Neural progenitor cell (in vitro differentiated cells): Measurements from ENCODE around the gene C7. TPM values are rescaled to one million over a fixed set of nuclear protein-coding genes. Genes with fewer than 3 reads are reported as not detected.

Source experiments
- DNase-seq: peaks from one replicate; pipeline ENCODE4 v3.0.0-alpha.2; 2016; ENCODE audit warnings: low spot score
- H2AFZ ChIP-seq: fragments of 200-600 bp; sonication (generic); replicated peaks from 2 replicates; pipeline ENCODE4 v1.6.1; 2016; ENCODE audit warnings: antibody characterized with exemption
- H3F3A ChIP-seq: fragments of 200-600 bp; sonication (generic); 2 replicates; pipeline ENCODE4 v1.6.1; 2016; ENCODE audit warnings: antibody characterized with exemption, low read depth
- H3K27ac ChIP-seq: fragments of 200-600 bp; sonication (generic); 2 replicates; pipeline ENCODE4 v1.5.1; 2016; ENCODE audit warnings: mild to moderate bottlenecking
- H3K27me3 ChIP-seq: fragments of 200-600 bp; sonication (generic); 2 replicates; pipeline ENCODE4 v1.6.1; 2016; ENCODE audit warnings: mild to moderate bottlenecking, moderate library complexity
- H3K36me3 ChIP-seq: fragments of 200-600 bp; sonication (generic); 2 replicates; pipeline ENCODE4 v1.5.1; 2016
- H3K4me1 ChIP-seq: fragments of 200-600 bp; sonication (generic); 2 replicates; pipeline ENCODE4 v1.6.1; 2016; ENCODE audit warnings: mixed run types
- H3K4me2 ChIP-seq: fragments of 200-600 bp; sonication (generic); 2 replicates; pipeline ENCODE4 v1.6.1; 2016
- H3K4me3 ChIP-seq: fragments of 200-600 bp; sonication (generic); 2 replicates; pipeline ENCODE4 v1.5.1; 2016
- H3K79me2 ChIP-seq: fragments of 200-600 bp; sonication (generic); 2 replicates; pipeline ENCODE4 v1.6.1; 2016; ENCODE audit warnings: low read depth
- H3K9ac ChIP-seq: fragments of 200-600 bp; sonication (generic); 2 replicates; pipeline ENCODE4 v1.6.1; 2016
- H3K9me3 ChIP-seq: fragments of 200-600 bp; sonication (generic); 2 replicates; pipeline ENCODE4 v1.5.1; 2016; ENCODE audit warnings: low read depth
- H4K20me1 ChIP-seq: fragments of 200-600 bp; sonication (generic); 2 replicates; pipeline ENCODE4 v1.6.1; 2016; ENCODE audit warnings: low read depth
- H3K27ac Mint-ChIP-seq: 3 replicates; pipeline ENCODE4 v1.8.0; 2021; ENCODE audit warnings: mixed read lengths
- H3K27me3 Mint-ChIP-seq: 2 replicates; pipeline ENCODE4 v1.8.0; 2022; ENCODE audit warnings: low read depth, mild to moderate bottlenecking, inconsistent platforms, moderate library complexity, mixed read lengths; ENCODE audit not compliant: insufficient read depth
- H3K36me3 Mint-ChIP-seq: 3 replicates; pipeline ENCODE4 v1.8.0; 2021; ENCODE audit warnings: mixed read lengths
- H3K4me1 Mint-ChIP-seq: 3 replicates; pipeline ENCODE4 v1.8.0; 2021; ENCODE audit warnings: mixed read lengths
- H3K4me3 Mint-ChIP-seq: 3 replicates; pipeline ENCODE4 v1.8.0; 2021; ENCODE audit warnings: mild to moderate bottlenecking, moderate library complexity, mixed read lengths
- H3K9me3 Mint-ChIP-seq: 3 replicates; pipeline ENCODE4 v1.8.0; 2020; ENCODE audit warnings: mixed read lengths
- CTCF ChIP-seq: fragments of 200-600 bp; sonication (generic); IDR thresholded peaks from 2 replicates; pipeline ENCODE4 v1.5.1; 2017; ENCODE audit warnings: antibody characterized with exemption, mild to moderate bottlenecking
- EZH2 ChIP-seq: fragments of 200-600 bp; sonication (generic); IDR thresholded peaks from 2 replicates; pipeline ENCODE4 v1.6.1; 2017; ENCODE audit warnings: antibody characterized with exemption, mild to moderate bottlenecking, moderate library complexity
- EZH2phosphoT487 ChIP-seq: fragments of 200-600 bp; sonication (generic); IDR thresholded peaks from 2 replicates; pipeline ENCODE4 v1.6.1; 2017; ENCODE audit warnings: antibody characterized with exemption
- total RNA-seq: library from RNA; depleted of rRNA; stranded (reverse); fragments of >200 nt; gene quantifications from 2 replicates; pipeline ENCODE4 v1.2.3, GENCODE V29; 2015; ENCODE audit warnings: low replicate concordance

Gene C7
- total RNA-seq, 1 donor from 2014 or later: not detected

- Histone ChIP-seq H3K79me2 (no peaks in the 10 kb centered on the region), H3K27me3 (no peaks in the 10 kb centered on the region), H3F3A (no peaks in the 10 kb centered on the region), H3K4me3 (no peak overlapping the region), H3K27ac (no peak overlapping the region), H3K4me2 (no peak overlapping the region), H3K36me3 (no peaks in the 10 kb centered on the region), H3K9ac (no peak overlapping the region), H4K20me1 (no peaks in the 10 kb centered on the region), H3K9me3 (no peaks in the 10 kb centered on the region), H3K4me1 (no peaks in the 10 kb centered on the region), H2AFZ (peak overlapping the region; percentile 69)
- peaks cover 12% of the 10 kb centered on the region for H3K4me1 Mint-ChIP-seq
- TF ChIP-seq CTCF (no peak), EZH2 (no peak), EZH2phosphoT487 (no peak)
- no peaks in the 10 kb centered on the region for H3K36me3 Mint-ChIP-seq
- peak overlapping the region; percentile 10 for H3K27ac Mint-ChIP-seq
- no peak for DNase-seq
- H3K9me3 Mint-ChIP-seq: no peaks in the 10 kb centered on the region
- no peak overlapping the region for H3K4me3 Mint-ChIP-seq
- peaks cover 5% of the 10 kb centered on the region for H3K27me3 Mint-ChIP-seq
Observed at GRCh38 chr5:40904994-40905306, 4.3 kb upstream of the C7 start.

GRCh38 chr5:40906351-40906751 is 2.9 kb upstream of the C7 start:
- TF ChIP-seq EZH2phosphoT487 (no peak), EZH2 (no peak), CTCF (no peak)
- H3K27me3 Mint-ChIP-seq: peaks cover 5% of the 10 kb centered on the region
- Histone ChIP-seq H3K4me3 (no peak overlapping the region), H3K27ac (no peak overlapping the region), H3K27me3 (no peaks in the 10 kb centered on the region), H3K79me2 (no peaks in the 10 kb centered on the region), H3F3A (no peaks in the 10 kb centered on the region), H3K4me2 (no peak overlapping the region), H3K9ac (no peak overlapping the region), H3K9me3 (no peaks in the 10 kb centered on the region), H3K36me3 (no peaks in the 10 kb centered on the region), H2AFZ (no peak overlapping the region), H4K20me1 (no peaks in the 10 kb centered on the region), H3K4me1 (no peaks in the 10 kb centered on the region)
- H3K4me3 Mint-ChIP-seq: no peak overlapping the region
- H3K36me3 Mint-ChIP-seq: no peaks in the 10 kb centered on the region
- peaks cover 12% of the 10 kb centered on the region for H3K4me1 Mint-ChIP-seq
- H3K27ac Mint-ChIP-seq: no peak overlapping the region
- DNase-seq: no peak
- no peaks in the 10 kb centered on the region for H3K9me3 Mint-ChIP-seq

GRCh38 chr5:40909723-40910122 is 426 bp downstream of the C7 start:
- no peak overlapping the region for H3K27ac Mint-ChIP-seq

More at GRCh38 chr5:40909723-40910122, 426 bp downstream of the C7 start:
- Histone ChIP-seq H4K20me1 (no peaks in the 10 kb centered on the region), H3K9ac (no peak overlapping the region), H3K36me3 (no peaks in the 10 kb centered on the region), H3K9me3 (no peaks in the 10 kb centered on the region), H3K4me1 (no peaks in the 10 kb centered on the region), H3K4me3 (no peak overlapping the region), H3K27ac (no peak overlapping the region), H2AFZ (no peak overlapping the region), H3K4me2 (no peak overlapping the region), H3F3A (no peaks in the 10 kb centered on the region), H3K27me3 (no peaks in the 10 kb centered on the region), H3K79me2 (no peaks in the 10 kb centered on the region)
- H3K4me3 Mint-ChIP-seq: no peak overlapping the region
- TF ChIP-seq EZH2phosphoT487: no peak
- no peak for TF ChIP-seq CTCF
- no peak for TF ChIP-seq EZH2
- H3K27me3 Mint-ChIP-seq: peaks cover 2% of the 10 kb centered on the region
- DNase-seq: no peak
- H3K9me3 Mint-ChIP-seq: no peaks in the 10 kb centered on the region
- H3K36me3 Mint-ChIP-seq: no peaks in the 10 kb centered on the region
- H3K4me1 Mint-ChIP-seq: peaks cover 9% of the 10 kb centered on the region
